HG03159 (cell line): ENCODE measurements around the gene SLC35B4.
A peak's percentile ranks its signal among the peaks of the same experiment; 100 is the strongest.

Experiments
- ATAC-seq: cut with Tn5 transposase; IDR thresholded peaks from one replicate; pipeline ENCODE4 v1.9.1; 2021; ENCODE audit warnings: mild to moderate bottlenecking, moderate library complexity; ENCODE audit not compliant: unreplicated experiment

Gene SLC35B4

GRCh38 chr7:134316539-134317344 lies at the start of gene SLC35B4:
Gene SLC35B4, minus strand, starts transcription at chr7:134316930. Its CDS starts 179 bp downstream, at chr7:134316751.
- ATAC-seq = peak; percentile 98

- no peak for ATAC-seq
Measured at GRCh38 chr7:134366481-134366880, 49.8 kb upstream of the SLC35B4 start.

- no peak for ATAC-seq
Measured at GRCh38 chr7:134365341-134366054, 48.8 kb upstream of the SLC35B4 start.

- ATAC-seq = no peak
Measured at GRCh38 chr7:134364619-134365037, 47.9 kb upstream of the SLC35B4 start.

- no peak for ATAC-seq
Measured at GRCh38 chr7:134362587-134363483, 46.1 kb upstream of the SLC35B4 start.

GRCh38 chr7:134359787-134360432 lies 43.2 kb upstream of the SLC35B4 start:
- no peak for ATAC-seq

- ATAC-seq = no peak
Measured at GRCh38 chr7:134357486-134357885, 40.8 kb upstream of the SLC35B4 start.

GRCh38 chr7:134356421-134356936 lies 39.7 kb upstream of the SLC35B4 start:
- no peak for ATAC-seq

- ATAC-seq = no peak
Measured at GRCh38 chr7:134355927-134356326, 39.2 kb upstream of the SLC35B4 start.

GRCh38 chr7:134355004-134355525 lies 38.3 kb upstream of the SLC35B4 start:
- ATAC-seq = no peak

GRCh38 chr7:134353411-134353810 lies 36.7 kb upstream of the SLC35B4 start:
- ATAC-seq = no peak

GRCh38 chr7:134351424-134351823 lies 34.7 kb upstream of the SLC35B4 start:
- ATAC-seq = no peak

- ATAC-seq = no peak
Measured at GRCh38 chr7:134350709-134351108, 34.0 kb upstream of the SLC35B4 start.

GRCh38 chr7:134347567-134347966 lies 30.8 kb upstream of the SLC35B4 start:
- no peak for ATAC-seq

- ATAC-seq = no peak
Measured at GRCh38 chr7:134343796-134344195, 27.1 kb upstream of the SLC35B4 start.

- no peak for ATAC-seq
Measured at GRCh38 chr7:134343136-134343535, 26.4 kb upstream of the SLC35B4 start.

- no peak for ATAC-seq
Measured at GRCh38 chr7:134339475-134339874, 22.7 kb upstream of the SLC35B4 start.

- ATAC-seq = no peak
Measured at GRCh38 chr7:134337980-134338379, 21.2 kb upstream of the SLC35B4 start.

- no peak for ATAC-seq
Measured at GRCh38 chr7:134334408-134334807, 17.7 kb upstream of the SLC35B4 start.

- ATAC-seq = no peak
Measured at GRCh38 chr7:134333943-134334342, 17.2 kb upstream of the SLC35B4 start.
